Embryonic facial prominence (tissue), 1 donor: ENCODE results near the gene CXCL1.

ENCODE experiments used
- DNase-seq: peaks from one replicate; pipeline ENCODE4 v3.0.0-alpha.2; 2016; ENCODE audit errors: extremely low spot score

CXCL1 gene

GRCh38 chr4:73851293-73851692 is 17.9 kb upstream of the CXCL1 start:
- DNase-seq = no peak

GRCh38 chr4:73852771-73853170 is 16.4 kb upstream of the CXCL1 start:
- DNase-seq = no peak

GRCh38 chr4:73853246-73853704 is 15.9 kb upstream of the CXCL1 start, which contains the start of gene PF4V1:
PF4V1 (plus strand) TSS chr4:73853296; CDS start chr4:73853363, 67 bp downstream.
- no peak for DNase-seq

GRCh38 chr4:73853718-73854473 is 15.3 kb upstream of the CXCL1 start:
- DNase-seq = no peak

GRCh38 chr4:73855406-73855805 is 13.8 kb upstream of the CXCL1 start:
- DNase-seq = no peak

- DNase-seq = no peak
Measured at GRCh38 chr4:73856518-73856917, 12.7 kb upstream of the CXCL1 start.

- no peak for DNase-seq
Measured at GRCh38 chr4:73859614-73860088, 9.5 kb upstream of the CXCL1 start.

GRCh38 chr4:73860181-73860580 is 9.0 kb upstream of the CXCL1 start:
- no peak for DNase-seq

GRCh38 chr4:73860917-73861316 is 8.3 kb upstream of the CXCL1 start:
- DNase-seq = no peak

GRCh38 chr4:73862322-73862721 is 6.9 kb upstream of the CXCL1 start:
- no peak for DNase-seq

- no peak for DNase-seq
Measured at GRCh38 chr4:73864365-73864764, 4.8 kb upstream of the CXCL1 start.

- no peak for DNase-seq
Measured at GRCh38 chr4:73864961-73865360, 4.2 kb upstream of the CXCL1 start.

GRCh38 chr4:73865431-73866096 is 3.6 kb upstream of the CXCL1 start:
- no peak for DNase-seq

- no peak for DNase-seq
Measured at GRCh38 chr4:73866246-73866645, 2.9 kb upstream of the CXCL1 start.

GRCh38 chr4:73867783-73868182 is 1.4 kb upstream of the CXCL1 start:
- DNase-seq = no peak

- DNase-seq = no peak
Measured at GRCh38 chr4:73868206-73869129, 725 bp upstream of the CXCL1 start.

GRCh38 chr4:73870260-73870659 is 1.1 kb downstream of the CXCL1 start:
- DNase-seq = no peak

- DNase-seq = no peak
Measured at GRCh38 chr4:73870768-73871167, 1.6 kb downstream of the CXCL1 start.

GRCh38 chr4:73871511-73872310 is 2.5 kb downstream of the CXCL1 start:
- no peak for DNase-seq

- DNase-seq = no peak
Measured at GRCh38 chr4:73872316-73873108, 3.3 kb downstream of the CXCL1 start.
